CD4-positive, alpha-beta T cell treated with Interleukin-10 for 1 hour (primary cell): ENCODE measurements around the gene FNBP1.
"Not testable (repeated sequence)": the region's sequence is repeated elsewhere in the genome, so short reads cannot be mapped to it uniquely, and the experiment has no call there.

Experiments used
- DNase-seq: peaks from one replicate; pipeline ENCODE4 v3.0.0-alpha.2; 2020

FNBP1 gene

GRCh38 chr9:130020618-130021017 lies 22.4 kb downstream of the FNBP1 start:
- no peak for DNase-seq

GRCh38 chr9:130018265-130018664 lies 24.7 kb downstream of the FNBP1 start:
- no peak for DNase-seq

- not testable (repeated sequence) for DNase-seq
Observed at GRCh38 chr9:130017510-130017909, 25.5 kb downstream of the FNBP1 start.

- DNase-seq: no peak
Observed at GRCh38 chr9:130017076-130017475, 25.9 kb downstream of the FNBP1 start.

GRCh38 chr9:130015353-130016019 lies 27.5 kb downstream of the FNBP1 start:
- no peak for DNase-seq

- no peak for DNase-seq
Observed at GRCh38 chr9:130013326-130013725, 29.7 kb downstream of the FNBP1 start.

- peak; percentile 87 for DNase-seq
Observed at GRCh38 chr9:130010151-130010988, 32.6 kb downstream of the FNBP1 start.

GRCh38 chr9:130009546-130009945 lies 33.4 kb downstream of the FNBP1 start:
- DNase-seq: not testable (repeated sequence)

- DNase-seq: no peak
Observed at GRCh38 chr9:130008538-130008937, 34.5 kb downstream of the FNBP1 start.

- not testable (repeated sequence) for DNase-seq
Observed at GRCh38 chr9:130006952-130007351, 36.0 kb downstream of the FNBP1 start.

- DNase-seq: no peak
Observed at GRCh38 chr9:130003943-130004552, 38.9 kb downstream of the FNBP1 start.

GRCh38 chr9:130002320-130002719 lies 40.7 kb downstream of the FNBP1 start:
- no peak for DNase-seq

- DNase-seq: no peak
Observed at GRCh38 chr9:130001190-130001589, 41.8 kb downstream of the FNBP1 start.

- DNase-seq: no peak
Observed at GRCh38 chr9:129999141-129999510, 43.9 kb downstream of the FNBP1 start.

- no peak for DNase-seq
Observed at GRCh38 chr9:129998491-129999140, 44.4 kb downstream of the FNBP1 start.

- DNase-seq: not testable (repeated sequence)
Observed at GRCh38 chr9:129997706-129998105, 45.3 kb downstream of the FNBP1 start.

- DNase-seq: no peak
Observed at GRCh38 chr9:129996161-129996830, 46.7 kb downstream of the FNBP1 start.

- no peak for DNase-seq
Observed at GRCh38 chr9:129995409-129996160, 47.4 kb downstream of the FNBP1 start.

GRCh38 chr9:129994882-129995281 lies 48.1 kb downstream of the FNBP1 start:
- no peak for DNase-seq

GRCh38 chr9:129991139-129991538 lies 51.9 kb downstream of the FNBP1 start:
- not testable (repeated sequence) for DNase-seq

- DNase-seq: peak; percentile 62
Observed at GRCh38 chr9:129990269-129991010, 52.5 kb downstream of the FNBP1 start.
